H1 (cell line): ENCODE measurements around the gene FMOD. TPM values are rescaled to one million over a fixed set of nuclear protein-coding genes. Genes with fewer than 3 reads are reported as not detected.

Source experiments
- BCL11A ChIP-seq, 2 experiments: IDR thresholded peaks; one replicate each; pipeline ENCODE4 v1.6.1; 2011; ENCODE audit warnings: low read depth in 2 of 2, low read length in 2 of 2, mild to moderate bottlenecking in 2 of 2
- BRCA1 ChIP-seq: IDR thresholded peaks from 2 replicates; pipeline ENCODE4 v1.6.1; 2012; ENCODE audit warnings: low read depth, low read length, improper control_type of control experiment
- CHD7 ChIP-seq: fragments of 300-600 bp; sonication (generic); IDR thresholded peaks from 2 replicates; pipeline ENCODE4 v1.7.1; 2012; ENCODE audit warnings: low read length, moderate library complexity, mild to moderate bottlenecking, inconsistent platforms; ENCODE audit not compliant: insufficient replicate concordance
- EGR1 ChIP-seq: IDR thresholded peaks from 2 replicates; pipeline ENCODE4 v1.6.1; 2011; ENCODE audit warnings: low read depth, low read length, borderline replicate concordance
- EZH2 ChIP-seq: fragments of 200-600 bp; sonication (generic); IDR thresholded peaks from 2 replicates; pipeline ENCODE4 v1.7.1; 2012; ENCODE audit warnings: low read depth, mild to moderate bottlenecking, moderate library complexity, low read length, inconsistent platforms; ENCODE audit not compliant: severe bottlenecking
- KDM4A ChIP-seq: IDR thresholded peaks from one replicate; pipeline ENCODE4 v1.7.1; 2012; ENCODE audit warnings: low read depth, mild to moderate bottlenecking, moderate library complexity, low read length, inconsistent platforms; ENCODE audit not compliant: severe bottlenecking
- POLR2A ChIP-seq, 2 experiments: IDR thresholded peaks; 1 replicate in 1 of 2; 2 replicates in 1 of 2; pipeline ENCODE4 v1.6.1; 2011; ENCODE audit warnings: low read depth in 2 of 2, low read length in 2 of 2, mild to moderate bottlenecking in 2 of 2; ENCODE audit errors: control extremely low read depth in 1 of 2
- POLR2AphosphoS5 ChIP-seq: IDR thresholded peaks from 2 replicates; pipeline ENCODE4 v1.6.1; 2011; ENCODE audit warnings: low read depth, low read length
- POU5F1 ChIP-seq: IDR thresholded peaks from 2 replicates; pipeline ENCODE4 v1.6.1; 2011; ENCODE audit warnings: low read depth, mild to moderate bottlenecking, low read length, moderate library complexity
- polyA plus RNA-seq, 7 experiments: library from polyadenylated mRNA; depleted of rRNA in 3 of 7; stranded (reverse) in 5 of 7; unstranded in 2 of 7; fragments of >200 nt in 5 of 7; fragments of 200-250 nt in 2 of 7; gene quantifications; 1 replicate in 5 of 7; 2 replicates in 1 of 7; 4 replicates in 1 of 7; pipeline versions ENCODE4 v1.2.1 to v1.2.3, GENCODE V29; 2011 to 2013; ENCODE audit warnings: missing spikeins in 2 of 7, mixed read lengths in 2 of 7
- total RNA-seq: library from RNA; stranded (reverse); fragmentation: NEBNext Ultra II Directional; extraction: Animal tissue kit (Norgen Biotek cat#: 25700); gene quantifications from 2 replicates; pipeline ENCODE4 v1.2.1, GENCODE V29; 2021
- TF ChIP-seq, protein P1 (sequence below): IDR thresholded peaks from 2 replicates; pipeline ENCODE4 v1.6.1; 2012; ENCODE audit warnings: inconsistent platforms

Gene FMOD
- total and polyA plus RNA-seq, 2 of the 8 experiments (the other 6 are each of a cell fraction or from before 2014, with no cell fraction given), result 0.17 to 0.32 TPM

- TF ChIP-seq CHD7 (no peak), EZH2 (no peak), POU5F1 (no peak), POLR2A (IDR thresholded peaks at IDR 0.05; ENCODE audit: control extremely low read depth in 1 of 2, low read depth in 2 of 2, low read length in 2 of 2) (0 out of 3 replicates have a peak, but pooled peaks of 1 of the 2 experiments have one; percentile 39), EGR1 (no peak), POLR2AphosphoS5 (0 out of 2 replicates have a peak, but pooled peaks have one; percentile 6), BRCA1 (no peak), BCL11A (IDR thresholded peaks at IDR 0.05; ENCODE audit: low read depth in 2 of 2, low read length in 2 of 2) (no peak), KDM4A (peak; percentile 51)
- TF ChIP-seq, protein P1, sequence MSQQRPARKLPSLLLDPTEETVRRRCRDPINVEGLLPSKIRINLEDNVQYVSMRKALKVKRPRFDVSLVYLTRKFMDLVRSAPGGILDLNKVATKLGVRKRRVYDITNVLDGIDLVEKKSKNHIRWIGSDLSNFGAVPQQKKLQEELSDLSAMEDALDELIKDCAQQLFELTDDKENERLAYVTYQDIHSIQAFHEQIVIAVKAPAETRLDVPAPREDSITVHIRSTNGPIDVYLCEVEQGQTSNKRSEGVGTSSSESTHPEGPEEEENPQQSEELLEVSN, result peak; percentile 74; the same call in 1 of the 2 replicates
Observed at GRCh38 chr1:203327684-203328457, 23.1 kb downstream of the FMOD start (continued).
